Hepatocyte (in vitro differentiated cells): Measurements from ENCODE around the gene IMPACT.

Source experiments
- EZH2phosphoT487 ChIP-seq: fragments of 200-600 bp; sonication (generic); IDR thresholded peaks from one replicate; pipeline ENCODE4 v1.6.1; 2018; ENCODE audit warnings: antibody characterized with exemption, mild to moderate bottlenecking, low read depth, moderate library complexity; ENCODE audit not compliant: unreplicated experiment, severe bottlenecking
- TF ChIP-seq, protein P1 (sequence below): fragments of 200-600 bp; sonication (generic); IDR thresholded peaks from 2 replicates; pipeline ENCODE4 v1.5.1; 2016; ENCODE audit warnings: antibody characterized with exemption, mild to moderate bottlenecking; ENCODE audit not compliant: poor library complexity

DNA sequence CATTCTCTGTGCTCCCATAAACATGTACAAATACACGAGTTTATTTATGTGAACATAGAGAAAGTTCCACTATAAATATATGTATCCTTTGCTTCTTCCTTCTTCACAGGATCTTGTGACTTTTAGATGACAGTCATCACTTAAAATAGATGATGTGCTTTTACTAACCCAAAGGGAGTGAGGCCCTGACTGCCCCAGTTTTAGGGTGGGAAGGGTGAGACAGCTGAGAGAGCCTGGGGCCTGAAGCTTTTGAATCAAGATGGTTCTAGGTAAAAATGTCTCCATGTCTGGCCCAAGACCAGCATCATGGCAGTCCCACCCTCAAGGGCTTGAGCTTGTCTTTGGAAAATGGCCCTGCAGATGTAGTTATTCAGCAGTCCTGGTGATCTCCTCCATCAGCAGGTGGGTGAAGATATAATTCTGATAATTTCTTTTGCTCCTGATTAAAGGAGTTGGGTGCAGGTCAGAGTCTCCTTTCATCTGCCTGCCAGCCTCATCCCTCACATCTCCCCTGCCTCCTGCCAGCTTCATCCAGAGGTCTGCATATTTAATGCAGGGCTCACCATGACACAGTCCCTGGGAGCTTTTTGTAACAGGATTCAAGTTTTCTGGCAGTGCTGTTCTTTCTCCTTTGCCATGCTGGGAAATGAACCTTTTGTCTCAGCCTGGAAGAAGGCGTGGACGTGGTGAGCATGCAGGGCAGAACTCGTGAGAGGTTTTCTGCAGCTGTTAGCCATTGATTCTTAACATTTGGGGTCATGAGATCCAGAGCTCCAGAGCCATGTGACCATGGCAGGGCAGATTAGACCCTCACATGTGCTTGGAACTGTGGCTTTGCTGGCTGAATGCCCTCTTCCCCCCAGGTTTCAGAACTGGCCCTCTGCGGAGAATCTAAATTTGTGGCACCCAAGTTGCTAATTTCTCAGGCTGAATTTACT lies 36.6 kb downstream of the IMPACT start:
- TF ChIP-seq, protein P1, sequence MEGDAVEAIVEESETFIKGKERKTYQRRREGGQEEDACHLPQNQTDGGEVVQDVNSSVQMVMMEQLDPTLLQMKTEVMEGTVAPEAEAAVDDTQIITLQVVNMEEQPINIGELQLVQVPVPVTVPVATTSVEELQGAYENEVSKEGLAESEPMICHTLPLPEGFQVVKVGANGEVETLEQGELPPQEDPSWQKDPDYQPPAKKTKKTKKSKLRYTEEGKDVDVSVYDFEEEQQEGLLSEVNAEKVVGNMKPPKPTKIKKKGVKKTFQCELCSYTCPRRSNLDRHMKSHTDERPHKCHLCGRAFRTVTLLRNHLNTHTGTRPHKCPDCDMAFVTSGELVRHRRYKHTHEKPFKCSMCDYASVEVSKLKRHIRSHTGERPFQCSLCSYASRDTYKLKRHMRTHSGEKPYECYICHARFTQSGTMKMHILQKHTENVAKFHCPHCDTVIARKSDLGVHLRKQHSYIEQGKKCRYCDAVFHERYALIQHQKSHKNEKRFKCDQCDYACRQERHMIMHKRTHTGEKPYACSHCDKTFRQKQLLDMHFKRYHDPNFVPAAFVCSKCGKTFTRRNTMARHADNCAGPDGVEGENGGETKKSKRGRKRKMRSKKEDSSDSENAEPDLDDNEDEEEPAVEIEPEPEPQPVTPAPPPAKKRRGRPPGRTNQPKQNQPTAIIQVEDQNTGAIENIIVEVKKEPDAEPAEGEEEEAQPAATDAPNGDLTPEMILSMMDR, result no peak
- no peak for TF ChIP-seq EZH2phosphoT487
